Brain microvascular endothelial cell (primary cell): ENCODE results near the gene SEC63.
"Not testable (repeated sequence)": the region's sequence is repeated elsewhere in the genome, so short reads cannot be mapped to it uniquely, and the experiment has no call there.

Source experiments
- DNase-seq: peaks from one replicate; pipeline ENCODE4 v3.0.0-alpha.2; 2020
- H3K27ac ChIP-seq: fragments of 250-450 bp; sonication (Bioruptor Pico); 2 replicates; pipeline ENCODE4 v1.5.1; 2020; ENCODE audit warnings: mild to moderate bottlenecking, moderate library complexity
- H3K27me3 ChIP-seq: fragments of 250-450 bp; sonication (Bioruptor Pico); replicated peaks from 2 replicates; pipeline ENCODE4 v1.5.1; 2020; ENCODE audit warnings: mild to moderate bottlenecking
- H3K36me3 ChIP-seq: fragments of 250-450 bp; sonication (Bioruptor Pico); replicated peaks from 2 replicates; pipeline ENCODE4 v1.5.1; 2020; ENCODE audit warnings: mild to moderate bottlenecking
- H3K4me3 ChIP-seq: 2 replicates; pipeline ENCODE4 v1.5.1; 2011; ENCODE audit warnings: low read depth, mild to moderate bottlenecking, control low read depth, low read length, moderate library complexity
- in situ Hi-C: cut with HindIII; loops from 2 replicates; pipeline ENCODE4 v1.10.0; 2017; ENCODE audit warnings: low sequenced_read_pairs, low pct_ligation_motif_present
- TF ChIP-seq, protein P1 (sequence below): IDR thresholded peaks from 2 replicates; pipeline ENCODE4 v1.5.1; 2011; ENCODE audit warnings: low read depth, mild to moderate bottlenecking, moderate library complexity, low read length, control low read depth, inconsistent platforms; ENCODE audit errors: missing control alignments

SEC63 gene

GRCh38 chr6:107956181-107956580 is 1.8 kb downstream of the SEC63 start:
- Histone ChIP-seq H3K27ac (peak overlapping the region; percentile 89), H3K36me3 (no peaks in the 10 kb centered on the region), H3K4me3 (peak overlapping the region; percentile 95), H3K27me3 (no peaks in the 10 kb centered on the region)
- in situ Hi-C loops, result no loop called here
- TF ChIP-seq, protein P1, sequence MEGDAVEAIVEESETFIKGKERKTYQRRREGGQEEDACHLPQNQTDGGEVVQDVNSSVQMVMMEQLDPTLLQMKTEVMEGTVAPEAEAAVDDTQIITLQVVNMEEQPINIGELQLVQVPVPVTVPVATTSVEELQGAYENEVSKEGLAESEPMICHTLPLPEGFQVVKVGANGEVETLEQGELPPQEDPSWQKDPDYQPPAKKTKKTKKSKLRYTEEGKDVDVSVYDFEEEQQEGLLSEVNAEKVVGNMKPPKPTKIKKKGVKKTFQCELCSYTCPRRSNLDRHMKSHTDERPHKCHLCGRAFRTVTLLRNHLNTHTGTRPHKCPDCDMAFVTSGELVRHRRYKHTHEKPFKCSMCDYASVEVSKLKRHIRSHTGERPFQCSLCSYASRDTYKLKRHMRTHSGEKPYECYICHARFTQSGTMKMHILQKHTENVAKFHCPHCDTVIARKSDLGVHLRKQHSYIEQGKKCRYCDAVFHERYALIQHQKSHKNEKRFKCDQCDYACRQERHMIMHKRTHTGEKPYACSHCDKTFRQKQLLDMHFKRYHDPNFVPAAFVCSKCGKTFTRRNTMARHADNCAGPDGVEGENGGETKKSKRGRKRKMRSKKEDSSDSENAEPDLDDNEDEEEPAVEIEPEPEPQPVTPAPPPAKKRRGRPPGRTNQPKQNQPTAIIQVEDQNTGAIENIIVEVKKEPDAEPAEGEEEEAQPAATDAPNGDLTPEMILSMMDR, result no peak
- no peak for DNase-seq

- H3K36me3 ChIP-seq, result not testable (repeated sequence)
Observed at GRCh38 chr6:107953858-107954414, 4.1 kb downstream of the SEC63 start.

GRCh38 chr6:107943626-107944439 is 14.2 kb downstream of the SEC63 start:
- Histone ChIP-seq H3K27ac (no peak overlapping the region), H3K4me3 (no peak overlapping the region), H3K36me3 (no peaks in the 10 kb centered on the region), H3K27me3 (no peaks in the 10 kb centered on the region)
- in situ Hi-C loops, result no loop called here
- TF ChIP-seq, protein P1, result no peak
- no peak for DNase-seq

More at GRCh38 chr6:107953858-107954414, 4.1 kb downstream of the SEC63 start:
- H3K4me3 ChIP-seq, H3K27ac ChIP-seq, H3K27me3 ChIP-seq, DNase-seq, in situ Hi-C loops: not testable (repeated sequence)

DNA sequence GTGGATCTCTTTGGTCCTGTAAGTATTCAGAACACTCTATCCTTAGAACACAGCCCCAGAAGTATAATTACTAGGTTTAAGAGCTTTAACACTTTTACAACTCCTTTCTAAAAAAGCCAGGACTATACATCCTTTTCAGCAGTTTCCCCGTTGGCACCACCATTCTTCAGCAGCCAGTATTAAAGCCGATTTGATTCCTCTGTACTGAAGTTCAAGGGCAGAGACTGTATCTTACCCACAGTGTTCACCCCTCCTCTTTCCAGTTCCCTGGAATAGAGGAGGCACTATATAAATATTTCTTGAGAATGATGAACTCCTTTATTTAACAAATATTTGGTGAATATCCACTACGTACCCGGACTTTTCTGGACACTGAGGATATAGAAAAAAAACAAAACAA is 15.9 kb downstream of the SEC63 start:
- in situ Hi-C loops, result no loop called here
- TF ChIP-seq, protein P1, result no peak
- no peak overlapping the region for H3K4me3 ChIP-seq
- no peaks in the 10 kb centered on the region for H3K27me3 ChIP-seq
- no peaks in the 10 kb centered on the region for H3K36me3 ChIP-seq
- no peak overlapping the region for H3K27ac ChIP-seq
- DNase-seq, result no peak

- no peaks in the 10 kb centered on the region for H3K36me3 ChIP-seq
- H3K27me3 ChIP-seq, result no peaks in the 10 kb centered on the region
- TF ChIP-seq, protein P1, result no peak
- no peak overlapping the region for H3K4me3 ChIP-seq
- no peak for DNase-seq
- H3K27ac ChIP-seq, result no peak overlapping the region
- in situ Hi-C loops, result no loop called here
Observed at GRCh38 chr6:107941627-107942026, 16.4 kb downstream of the SEC63 start.

DNA sequence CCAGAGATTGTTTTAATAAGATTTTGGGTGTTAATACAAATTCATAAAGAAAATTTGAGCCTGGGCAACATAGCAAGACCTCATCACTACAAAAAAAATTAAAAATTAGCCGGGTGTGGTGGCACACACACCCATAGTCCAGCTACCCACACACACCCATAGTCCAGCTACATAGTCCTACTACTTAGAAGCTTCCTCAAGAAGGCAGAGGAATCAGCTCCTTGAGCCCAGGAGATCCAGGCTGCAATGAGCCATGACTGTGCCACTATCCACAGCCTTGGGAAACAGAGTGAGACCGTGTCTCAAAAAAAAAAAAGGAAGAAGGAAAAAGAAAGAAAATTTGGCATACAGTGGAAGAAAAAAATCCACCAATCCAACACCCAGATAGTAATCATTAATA is 16.8 kb downstream of the SEC63 start:
- Histone ChIP-seq H3K27ac (no peak overlapping the region), H3K36me3 (no peaks in the 10 kb centered on the region), H3K27me3 (no peaks in the 10 kb centered on the region), H3K4me3 (no peak overlapping the region)
- no peak for DNase-seq
- in situ Hi-C loops, result no loop called here
- TF ChIP-seq, protein P1, result no peak

- H3K27ac ChIP-seq, H3K36me3 ChIP-seq, H3K4me3 ChIP-seq, in situ Hi-C loops, H3K27me3 ChIP-seq, DNase-seq: not testable (repeated sequence)
Observed at GRCh38 chr6:107936910-107937292, 21.1 kb downstream of the SEC63 start.
